SK-N-SH (cell line): Measurements from ENCODE around the gene SLC10A4.

Source experiments
- CTCF ChIP-seq: fragments of 200-600 bp; sonication (generic); IDR thresholded peaks from 2 replicates; pipeline ENCODE4 v1.6.1; 2017; ENCODE audit warnings: antibody characterized with exemption, mild to moderate bottlenecking, moderate library complexity
- MXI1 ChIP-seq: IDR thresholded peaks from 2 replicates; pipeline ENCODE4 v1.6.1; 2012; ENCODE audit warnings: mild to moderate bottlenecking, low read depth, low read length, improper control_type of control experiment
- POLR2AphosphoS5 ChIP-seq: IDR thresholded peaks from 2 replicates; pipeline ENCODE4 v1.6.1; 2012; ENCODE audit warnings: low read depth, low read length

GRCh38 chr4:48509543-48509942 lies 26.4 kb downstream of the SLC10A4 start:
- TF ChIP-seq MXI1 = no peak
- TF ChIP-seq CTCF = no peak
- TF ChIP-seq POLR2AphosphoS5 = no peak
